Right renal cortex interstitium (tissue), 3 donors: ENCODE results near the gene ODC1. TPM values are rescaled to one million over a fixed set of nuclear protein-coding genes. Genes with fewer than 3 reads are reported as not detected.
"Not testable (repeated sequence)": the region's sequence is repeated elsewhere in the genome, so short reads cannot be mapped to it uniquely, and the experiment has no call there.

Experiments
- DNase-seq, 3 donors: peaks; one replicate each; pipeline ENCODE4 v3.0.0-alpha.2; 2013; ENCODE audit warnings: low read depth in 3 of 3, low spot score in 2 of 3
- polyA plus RNA-seq, 3 donors: library from polyadenylated mRNA; unstranded; fragments of 120-200 nt; gene quantifications; one replicate each; pipeline ENCODE4 v1.2.1, GENCODE V29; 2013; ENCODE audit not compliant: insufficient read length in 3 of 3

Gene ODC1
- polyA plus RNA-seq = 100 to 1,000 TPM; 398 to 438 (median 426) TPM

DNA sequence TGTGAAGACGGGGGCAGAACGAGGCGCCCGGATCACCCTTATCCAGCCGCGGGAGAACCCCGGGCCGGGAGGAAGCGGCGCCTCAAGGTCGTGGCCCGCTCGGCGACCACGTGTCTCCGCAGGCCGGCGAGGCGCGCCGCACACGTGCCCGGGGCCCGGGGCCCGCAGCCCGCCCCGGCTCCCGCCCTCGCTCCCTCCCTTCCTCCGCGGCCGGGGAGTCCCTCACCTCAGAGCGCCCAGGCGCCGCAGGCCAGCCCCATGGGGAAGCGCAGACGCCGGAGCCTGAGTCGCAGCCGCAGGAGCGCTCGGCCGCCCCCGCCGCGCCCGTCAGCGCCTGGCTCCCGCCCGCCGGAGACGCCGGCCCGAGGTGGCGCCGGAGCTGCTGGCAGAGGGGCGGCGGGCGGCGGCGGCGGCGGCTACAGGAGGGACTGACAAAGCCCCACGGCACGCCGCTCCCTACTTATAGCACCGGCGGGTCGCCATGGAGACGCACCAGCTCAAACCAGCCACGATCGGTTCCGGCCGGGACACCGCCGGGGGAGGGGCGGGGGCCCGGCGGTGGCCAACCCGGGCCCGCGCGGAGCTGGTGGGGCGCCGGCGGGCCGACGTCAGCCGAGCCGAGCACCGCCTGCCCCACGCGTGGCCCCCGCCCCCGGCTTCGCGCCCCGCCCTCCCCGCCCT lies at the start of gene ODC1:
ODC1 (minus strand) TSS at position 433 of the 681 bp plus-strand sequence. CDS start 3,295 bp downstream, outside the sequence.
- peak; percentile 65 to 82 (median 78) for DNase-seq

DNA sequence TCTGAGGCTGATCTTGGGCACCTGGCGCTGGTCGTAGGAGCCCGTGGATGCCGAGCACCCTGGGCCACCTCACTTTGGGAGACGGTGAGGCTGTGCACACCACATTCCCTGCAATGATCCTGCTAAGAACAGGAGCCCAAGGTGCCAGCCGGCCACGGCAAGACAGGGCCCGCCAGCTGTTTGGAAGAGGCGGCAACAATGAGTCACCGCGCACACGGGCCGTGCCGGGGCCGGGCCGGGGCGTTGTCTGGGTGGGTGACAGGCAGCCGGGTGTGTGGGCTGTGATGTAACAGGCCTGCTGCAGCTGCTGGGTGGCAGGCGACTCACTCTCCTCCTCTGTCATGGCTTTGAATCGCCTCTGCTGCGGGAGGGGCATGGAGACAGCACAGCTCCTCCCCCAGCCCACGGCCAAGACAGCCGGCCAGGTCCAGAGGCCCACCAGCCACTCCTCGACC lies 49.7 kb upstream of the ODC1 start:
- DNase-seq = no peak

DNA sequence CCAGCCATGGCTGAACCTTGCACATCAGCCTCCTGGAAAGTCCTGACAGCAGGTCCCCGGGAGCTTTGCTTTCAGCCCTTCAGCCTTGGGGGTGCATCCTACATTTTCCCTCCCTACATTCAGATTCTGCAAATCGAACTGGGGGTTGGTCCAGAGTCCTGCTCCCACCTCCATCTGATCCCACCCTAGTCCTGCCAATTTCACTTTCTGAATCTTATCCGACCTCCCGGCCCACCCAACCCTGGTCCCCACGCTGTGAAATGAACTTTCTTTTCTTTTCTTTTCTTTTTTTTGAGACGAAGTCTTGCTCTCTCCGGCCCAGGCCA lies 47.8 kb upstream of the ODC1 start:
- no peak for DNase-seq

DNA sequence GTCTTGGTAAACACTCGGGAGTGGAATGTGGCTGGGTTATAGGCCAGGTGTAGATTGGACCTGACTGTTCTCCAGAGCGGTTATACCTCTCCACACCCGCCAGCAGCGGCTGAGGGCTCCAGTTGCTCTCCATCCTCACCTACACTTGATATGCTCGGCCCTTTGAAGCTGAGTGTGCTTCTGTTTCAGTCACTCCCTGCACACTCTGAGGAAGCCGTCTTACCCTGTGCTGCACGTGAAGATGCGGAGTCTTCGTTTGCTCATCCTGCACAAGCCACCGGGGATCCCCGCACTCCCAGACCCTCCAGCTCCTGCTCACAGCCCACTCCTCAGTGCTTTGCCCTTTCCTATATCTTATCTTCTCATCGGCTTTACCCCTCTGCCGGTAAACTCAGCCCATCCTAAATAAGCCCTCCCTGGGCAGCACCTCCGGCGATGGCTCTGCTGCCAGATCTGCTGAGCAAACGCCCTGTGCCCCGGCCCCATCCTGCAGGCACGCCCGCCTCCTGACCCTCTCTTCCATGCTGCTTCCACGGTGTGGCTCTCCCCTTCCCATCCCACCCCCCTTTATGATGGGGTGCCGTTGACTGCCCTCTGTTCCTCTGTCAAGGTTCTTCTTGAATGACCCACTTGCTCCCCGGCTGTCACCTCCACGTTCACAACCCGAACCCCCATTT lies 47.3 kb upstream of the ODC1 start:
- no peak for DNase-seq

DNA sequence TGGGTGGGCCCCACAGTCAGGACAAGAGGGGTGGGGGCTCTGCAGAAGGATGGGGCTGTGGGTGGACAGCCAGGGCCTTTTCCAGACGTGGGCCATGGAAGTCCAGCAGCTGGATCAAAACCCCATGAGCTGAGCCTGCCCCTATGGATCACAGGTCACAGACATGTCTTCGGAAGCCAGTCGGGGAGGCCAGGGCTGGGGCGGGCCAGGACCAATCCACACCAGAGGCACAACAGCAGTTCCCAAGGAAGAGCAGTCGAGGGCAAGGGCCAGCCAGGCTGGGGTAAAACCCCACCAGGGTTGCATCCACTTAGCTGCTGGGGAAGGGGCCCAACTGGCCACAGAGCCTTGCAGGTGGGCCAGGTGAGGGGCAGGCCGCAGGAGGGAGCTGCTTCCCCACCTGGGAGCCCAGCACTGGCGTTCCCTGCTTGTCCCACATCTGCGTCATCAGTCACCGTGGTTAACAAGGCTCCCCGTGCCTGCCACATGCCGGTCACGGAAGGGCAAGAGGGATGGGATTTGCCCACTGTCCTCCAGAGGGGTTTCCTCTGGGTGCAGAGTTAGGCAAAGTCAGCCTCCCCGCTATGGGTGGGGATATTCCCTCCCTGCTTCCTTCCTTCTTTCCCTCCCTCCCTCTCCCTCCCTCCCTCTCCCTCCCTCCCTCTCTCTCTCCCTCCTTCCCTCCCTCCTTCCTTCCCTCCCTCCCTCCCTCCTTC lies 46.4 kb upstream of the ODC1 start:
- no peak for DNase-seq

DNA sequence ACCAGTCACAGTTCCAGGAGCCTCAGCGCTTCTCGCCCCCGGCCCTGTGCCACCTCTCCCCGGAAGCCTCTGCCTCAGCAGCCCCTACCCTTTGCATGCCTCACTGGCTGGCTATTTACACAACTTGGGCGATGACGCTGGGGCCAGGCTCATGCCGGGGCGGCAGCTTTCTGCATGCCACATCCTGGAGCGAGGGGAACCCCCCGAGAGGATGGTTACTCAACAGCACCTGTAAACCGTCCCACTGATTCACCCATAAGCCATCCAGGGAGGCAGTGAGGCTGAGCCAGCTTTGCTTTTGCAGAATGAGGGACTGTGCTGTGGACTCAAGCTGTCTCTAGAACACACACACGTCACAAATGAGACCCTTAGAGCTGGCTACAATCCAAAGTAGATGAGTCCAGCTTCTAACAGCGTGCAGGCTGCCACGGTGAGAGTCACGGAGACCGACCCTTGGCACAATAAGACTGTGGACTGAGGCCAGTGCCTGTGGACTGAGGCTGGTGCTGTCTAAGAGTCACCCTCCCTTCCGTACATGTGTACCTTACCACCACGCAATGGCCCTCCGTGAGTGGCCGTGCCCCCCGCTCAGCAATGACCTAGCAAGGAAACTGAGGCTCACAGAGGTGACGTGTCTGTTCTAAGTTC lies 45.6 kb upstream of the ODC1 start:
- DNase-seq = no peak

DNA sequence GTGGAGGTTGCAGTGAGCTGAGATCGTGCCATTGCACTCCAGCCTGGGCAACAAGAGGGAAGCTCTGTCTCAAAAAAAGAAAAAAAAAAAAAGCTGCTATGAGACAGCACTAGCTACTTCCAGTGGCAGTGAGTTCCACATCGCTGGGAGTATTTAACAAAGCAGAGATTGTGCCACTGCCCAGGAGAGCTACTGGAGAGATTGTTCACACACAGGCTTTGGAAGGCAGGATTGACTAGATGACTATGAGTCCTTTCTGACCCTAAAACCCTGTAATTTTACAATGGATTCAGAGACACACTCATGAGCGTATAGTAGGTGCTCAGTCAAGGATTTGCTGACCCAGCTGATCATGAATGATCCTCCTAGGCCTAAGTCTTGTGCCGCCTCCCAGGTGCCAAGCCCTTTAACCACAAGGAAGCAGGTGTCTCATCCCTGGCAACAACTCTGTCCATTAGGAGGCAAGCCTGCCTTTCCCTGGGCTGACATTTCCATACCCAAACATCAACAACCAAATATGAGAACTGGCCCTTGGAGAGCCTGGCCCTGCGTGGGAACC lies 45.0 kb upstream of the ODC1 start:
- no peak for DNase-seq

DNA sequence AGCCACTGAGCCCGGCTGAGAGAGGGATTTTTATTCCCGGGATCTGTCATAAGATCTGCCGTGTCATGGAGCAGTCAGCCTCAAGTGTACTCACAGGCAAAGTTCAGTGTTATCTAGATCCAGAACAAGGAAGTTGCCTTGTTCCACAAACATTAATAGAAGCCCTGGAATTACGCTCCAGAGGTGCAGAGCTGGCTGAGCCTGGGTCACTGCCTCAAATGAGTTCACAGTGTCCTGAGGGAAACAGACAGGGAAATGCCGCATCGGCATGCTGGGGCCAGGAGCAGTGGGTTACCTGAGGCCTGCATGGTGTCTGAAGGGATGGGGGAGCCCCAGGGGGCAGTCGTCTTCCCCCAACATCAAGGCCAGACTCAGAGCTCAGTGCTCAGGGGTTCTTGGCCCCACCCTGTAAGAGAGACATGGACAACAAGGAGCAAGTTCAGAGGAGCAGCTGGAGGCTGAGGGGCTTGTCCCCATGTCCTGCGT lies 42.7 kb upstream of the ODC1 start:
- DNase-seq = no peak

DNA sequence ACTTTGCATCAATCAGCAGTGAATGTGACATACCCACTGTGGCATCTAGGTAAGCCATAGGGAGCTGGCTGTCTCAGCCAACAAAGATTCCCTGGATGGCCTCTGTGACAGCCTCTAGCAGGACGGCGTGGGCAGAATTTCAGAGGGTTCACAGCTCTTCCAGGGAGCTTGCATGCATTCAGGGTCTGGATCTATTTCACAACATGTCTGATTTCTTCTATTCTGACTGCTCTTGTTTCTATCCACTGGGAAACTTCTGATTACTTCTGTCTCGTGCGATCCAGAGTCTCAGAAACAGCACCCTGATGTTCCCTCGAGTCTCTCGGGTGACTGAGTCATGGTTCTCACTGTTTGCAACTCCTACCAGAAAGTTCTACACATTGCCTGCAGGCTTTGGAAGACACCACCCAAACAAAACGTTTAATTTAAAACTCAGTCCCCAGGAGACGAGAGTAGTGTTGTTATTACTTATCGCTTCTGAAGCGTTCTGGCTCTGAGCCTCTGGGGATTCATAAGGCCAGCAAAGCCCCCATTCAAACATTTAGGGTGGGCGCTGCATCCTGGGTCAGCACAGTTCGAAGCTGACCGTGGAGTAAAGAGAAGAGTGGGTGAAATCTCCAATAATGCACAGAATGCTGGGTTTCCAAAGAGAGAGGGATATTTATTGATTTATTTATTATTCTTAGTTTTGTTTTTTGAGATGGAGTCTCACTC lies 41.9 kb upstream of the ODC1 start:
- no peak for DNase-seq

DNA sequence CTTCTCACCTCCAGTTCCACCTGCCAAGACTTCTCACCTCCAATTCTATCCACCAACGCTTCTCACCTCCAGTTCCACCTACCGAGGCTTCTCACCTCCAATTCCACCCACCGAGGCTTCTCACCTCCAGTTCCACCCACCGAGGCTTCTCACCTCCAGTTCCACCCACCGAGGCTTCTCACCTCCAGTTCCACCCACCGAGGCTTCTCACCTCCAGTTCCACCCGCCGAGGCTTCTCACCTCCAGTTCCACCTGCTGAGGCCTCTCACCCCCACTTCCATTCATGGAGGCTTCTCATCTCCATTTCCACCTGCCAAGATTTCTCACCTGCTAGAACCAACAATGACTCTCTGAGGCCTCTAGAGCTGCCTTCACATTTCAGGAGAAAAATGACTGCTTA lies 40.0 kb upstream of the ODC1 start:
- not testable (repeated sequence) for DNase-seq

DNA sequence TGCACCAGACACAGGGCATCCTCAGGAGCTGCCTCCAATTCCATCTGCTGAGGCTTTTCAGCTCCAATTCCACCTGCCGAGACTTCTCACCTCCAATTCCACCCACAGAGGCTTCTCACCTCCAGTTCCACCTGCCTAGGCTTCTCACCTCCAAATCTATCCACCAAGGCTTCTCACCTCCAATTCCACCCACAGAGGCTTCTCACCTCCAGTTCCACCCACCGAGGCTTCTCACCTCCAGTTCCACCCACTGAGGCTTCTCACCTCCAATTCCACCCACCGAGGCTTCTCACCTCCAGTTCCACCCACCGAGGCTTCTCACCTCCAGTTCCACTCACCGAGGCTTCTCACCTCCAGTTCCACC lies 39.6 kb upstream of the ODC1 start:
- DNase-seq = not testable (repeated sequence)

DNA sequence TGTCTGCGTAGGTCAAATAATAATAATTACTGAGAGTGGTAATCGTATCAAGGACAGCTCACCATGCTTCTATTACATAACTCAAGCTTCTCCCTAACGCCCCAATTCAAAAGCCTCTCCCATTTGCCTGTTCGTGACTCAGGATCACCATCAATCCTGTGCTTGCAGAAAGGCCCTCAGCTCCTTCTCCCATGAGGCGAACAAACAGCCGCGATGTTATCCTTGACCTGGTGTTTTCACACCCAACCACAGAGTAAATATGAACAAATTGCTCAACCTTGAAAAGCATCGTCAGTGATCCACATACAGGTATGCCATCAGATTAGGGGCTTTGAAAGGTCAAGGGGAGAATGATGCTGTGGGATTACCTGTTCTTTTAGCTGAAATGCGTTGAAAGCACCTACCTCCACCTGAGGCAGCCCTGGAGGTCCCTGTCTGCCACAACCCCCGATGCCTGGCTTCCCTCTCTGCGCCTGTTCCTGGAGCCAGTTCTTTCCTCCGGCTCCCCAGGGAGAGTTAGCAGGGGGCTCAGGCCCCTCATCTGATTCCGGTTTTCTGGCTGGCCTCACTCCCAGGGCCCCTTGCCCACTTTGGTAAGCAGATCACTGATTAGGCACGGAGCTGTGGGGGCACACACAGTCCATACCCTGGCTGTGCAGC lies 39.1 kb upstream of the ODC1 start:
- DNase-seq = no peak

DNA sequence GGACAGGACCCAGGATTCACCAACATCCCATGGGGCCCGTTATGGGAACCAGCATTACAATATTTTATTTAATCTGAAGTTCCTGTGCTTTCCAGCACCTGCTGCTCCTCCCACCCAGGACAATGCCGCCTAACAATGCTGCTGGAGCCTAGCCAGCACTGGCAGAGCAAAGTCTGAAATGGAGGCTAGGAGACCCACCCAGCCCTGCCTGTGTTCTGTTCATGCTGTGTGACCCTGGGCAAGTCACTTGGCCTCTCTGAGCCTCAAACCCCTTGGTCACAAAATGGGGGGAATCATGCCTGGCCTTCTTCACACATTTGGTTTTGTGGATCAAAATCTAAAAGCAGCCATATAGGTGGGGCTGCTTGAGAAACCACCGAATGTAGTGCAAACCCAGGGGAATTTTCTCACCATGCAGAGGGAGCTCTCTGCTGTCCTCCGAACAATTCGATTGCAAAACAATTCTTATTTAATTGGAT lies 38.5 kb upstream of the ODC1 start:
- DNase-seq = no peak

DNA sequence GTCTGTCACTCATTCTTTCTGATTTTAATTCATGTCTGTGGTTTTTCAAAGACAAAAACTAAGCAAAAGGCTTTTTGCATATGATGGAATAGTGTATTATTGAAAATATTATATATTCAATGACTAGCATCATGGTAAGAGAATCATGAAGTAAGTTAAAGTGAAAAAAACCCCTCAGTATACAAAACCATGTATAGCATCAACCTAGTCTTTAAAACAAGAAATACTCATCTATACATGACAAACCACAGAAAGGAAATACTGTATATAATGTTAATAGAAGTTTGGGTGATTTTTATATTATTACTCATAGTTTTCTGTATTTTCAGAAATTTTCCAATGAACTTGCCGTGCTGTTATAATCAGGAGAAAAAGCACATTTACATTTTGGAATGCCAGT lies 38.0 kb upstream of the ODC1 start:
- DNase-seq = no peak

DNA sequence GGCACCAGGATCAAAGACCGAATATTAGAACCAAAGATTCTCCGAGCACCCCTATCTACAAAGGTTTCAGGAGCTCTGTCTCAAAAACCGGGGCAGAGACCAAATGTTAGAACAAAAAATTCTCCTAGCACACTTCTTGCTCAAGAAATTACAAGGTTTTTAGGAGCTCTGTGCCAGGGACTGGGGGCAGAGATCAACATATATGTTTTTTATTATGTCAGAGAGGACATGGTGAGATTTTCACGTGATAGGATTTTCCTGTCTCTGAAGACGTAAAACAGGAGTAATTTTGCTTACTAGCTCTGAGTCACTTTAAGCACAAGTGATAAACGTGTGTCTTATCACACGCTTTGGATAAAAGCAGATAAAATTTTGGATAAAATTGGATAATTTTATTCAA lies 34.8 kb upstream of the ODC1 start:
- no peak for DNase-seq

DNA sequence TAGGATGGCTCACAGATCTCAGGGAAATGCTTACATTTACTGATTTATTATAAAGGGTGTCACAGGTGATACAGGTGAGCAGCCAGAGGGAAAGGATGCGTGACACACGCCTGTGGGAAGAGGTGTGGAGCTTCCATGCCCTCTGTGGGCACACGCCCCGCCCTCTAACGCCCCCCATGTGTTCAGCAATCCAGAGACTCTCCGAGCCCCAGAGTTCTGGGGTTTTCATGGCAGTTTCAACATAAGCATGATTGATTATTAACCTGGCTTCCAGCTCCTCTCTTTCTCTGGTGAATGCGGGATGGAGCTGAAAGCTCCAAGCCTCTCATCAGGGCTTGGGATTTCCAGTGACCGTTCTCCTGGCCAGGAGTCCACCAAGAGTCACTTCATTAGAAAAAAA lies 34.3 kb upstream of the ODC1 start:
- no peak for DNase-seq

DNA sequence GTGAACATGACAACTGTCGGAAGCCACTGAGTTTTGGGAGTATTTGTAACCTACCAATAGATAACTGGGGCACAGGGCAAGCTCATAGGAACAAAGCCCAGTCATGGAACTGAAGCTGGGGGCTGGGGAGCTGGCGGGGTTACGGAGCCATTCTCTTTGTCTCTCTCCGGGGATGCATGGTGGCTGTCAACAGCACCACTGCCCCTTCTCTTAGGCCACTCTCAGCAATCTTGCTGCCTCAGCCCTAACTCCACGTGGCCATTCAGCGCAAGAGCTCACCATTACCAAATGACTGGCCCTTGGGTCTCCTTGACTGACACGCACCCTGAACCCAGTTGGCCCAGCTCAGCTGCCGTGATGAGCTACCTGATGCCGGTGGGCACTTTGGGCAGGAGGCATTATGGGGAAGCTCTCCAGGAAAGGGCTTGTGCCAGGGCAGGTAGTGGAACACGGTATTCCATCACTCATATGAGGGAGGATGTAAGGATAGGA lies 33.6 kb upstream of the ODC1 start:
- DNase-seq = no peak

DNA sequence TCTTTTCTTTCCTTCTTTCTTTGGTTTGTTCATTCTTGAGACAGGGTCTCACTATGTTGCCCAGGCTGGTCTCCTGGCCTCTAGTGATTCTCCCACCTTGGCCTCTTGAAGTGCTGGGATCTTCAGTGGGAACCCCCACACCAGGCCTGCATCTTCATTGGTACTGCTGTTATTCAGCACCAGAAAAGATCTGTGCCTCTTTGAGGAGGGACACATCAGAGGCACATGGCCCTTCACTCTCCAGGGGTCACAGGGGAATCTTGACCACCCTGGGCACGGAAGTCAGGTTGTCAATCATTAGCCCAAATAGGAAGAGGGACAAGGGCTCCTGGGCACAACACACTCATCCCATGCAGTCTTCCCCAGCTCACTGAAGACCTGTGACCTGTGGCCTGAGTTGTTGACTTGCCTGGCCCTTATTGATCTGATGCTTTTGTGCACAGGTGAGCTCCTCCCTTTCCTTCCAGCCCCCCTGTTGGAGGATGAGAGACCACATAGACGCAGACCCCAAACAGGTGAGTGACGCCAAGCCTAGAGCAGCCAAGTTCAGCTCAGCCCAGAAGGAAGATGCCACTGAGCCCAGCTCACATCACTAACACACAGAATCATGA lies 33.0 kb upstream of the ODC1 start:
- DNase-seq = no peak

DNA sequence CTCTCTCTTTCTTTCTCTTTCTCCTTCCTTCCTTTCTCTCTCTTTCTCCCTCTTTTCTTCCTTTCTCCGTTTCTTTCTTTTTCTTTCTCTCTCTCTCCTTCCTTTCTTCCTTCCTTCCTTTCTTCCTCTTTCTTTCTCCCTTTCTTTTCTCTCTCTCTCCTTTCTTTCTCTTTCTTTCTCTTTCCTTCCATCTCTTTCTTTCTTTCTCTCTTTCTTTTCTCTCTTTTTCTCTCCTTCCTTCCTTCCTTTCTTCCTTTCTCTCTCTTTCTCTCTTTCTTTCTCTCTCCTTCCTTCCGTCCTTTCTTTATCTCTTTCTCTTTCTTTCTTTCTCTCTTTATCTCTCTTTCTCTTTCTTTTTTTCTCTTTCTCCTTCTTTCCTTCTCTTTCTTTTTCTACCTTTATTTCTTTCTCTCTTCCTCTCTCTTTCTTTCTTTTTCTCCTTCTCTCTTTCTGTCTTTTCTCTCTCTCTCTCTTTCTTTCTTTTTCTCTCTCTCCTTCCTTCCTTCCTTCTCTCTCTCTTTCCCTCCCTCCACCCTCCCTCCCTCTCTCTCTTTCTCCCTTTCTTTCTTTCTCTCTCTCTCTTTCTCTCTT lies 32.3 kb upstream of the ODC1 start:
- no peak for DNase-seq
